Suppressor macrophage treated with lipopolysaccharide for 4 hours (primary cell): Measurements from ENCODE around the gene PCDHA1.
"Not testable (repeated sequence)": the region's sequence is repeated elsewhere in the genome, so short reads cannot be mapped to it uniquely, and the experiment has no call there.

ENCODE experiments used
- DNase-seq: peaks from one replicate; pipeline ENCODE4 v3.0.0-alpha.2; 2020

The PCDHA1 gene

DNA sequence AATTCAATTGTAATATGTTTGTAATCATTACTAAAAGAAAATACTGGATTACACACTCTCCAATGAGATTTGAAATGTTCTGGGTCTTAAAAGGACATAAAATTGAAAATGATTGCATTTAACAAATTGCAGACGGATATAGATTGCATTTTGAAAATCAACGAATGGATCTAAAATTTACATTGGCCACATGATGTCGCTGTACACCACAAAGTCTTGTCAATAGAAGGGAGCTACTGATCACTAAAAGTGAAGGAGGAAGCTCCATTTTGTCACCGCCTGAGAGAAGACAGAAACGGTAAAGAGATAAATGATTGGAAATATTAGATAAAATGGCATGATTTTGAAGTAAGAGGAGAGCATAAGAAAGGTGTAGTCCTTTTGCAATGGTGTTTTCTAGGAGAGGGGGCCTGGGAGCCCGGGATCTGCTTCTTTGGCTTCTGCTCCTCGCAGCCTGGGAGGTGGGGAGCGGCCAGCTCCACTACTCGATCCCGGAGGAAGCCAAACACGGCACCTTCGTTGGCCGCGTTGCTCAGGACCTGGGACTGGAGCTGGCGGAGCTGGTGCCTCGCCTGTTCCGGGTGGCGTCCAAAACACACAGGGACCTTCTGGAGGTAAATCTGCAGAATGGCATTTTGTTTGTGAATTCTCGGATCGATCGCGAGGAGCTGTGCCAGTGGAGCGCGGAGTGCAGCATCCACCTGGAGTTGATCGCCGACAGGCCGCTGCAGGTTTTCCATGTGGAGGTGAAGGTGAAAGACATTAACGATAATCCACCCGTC is at the start of gene PCDHA1:
TSS of gene PCDHA1 (plus strand) at position 236 of the 782 bp plus-strand sequence.
- no peak for DNase-seq

DNA sequence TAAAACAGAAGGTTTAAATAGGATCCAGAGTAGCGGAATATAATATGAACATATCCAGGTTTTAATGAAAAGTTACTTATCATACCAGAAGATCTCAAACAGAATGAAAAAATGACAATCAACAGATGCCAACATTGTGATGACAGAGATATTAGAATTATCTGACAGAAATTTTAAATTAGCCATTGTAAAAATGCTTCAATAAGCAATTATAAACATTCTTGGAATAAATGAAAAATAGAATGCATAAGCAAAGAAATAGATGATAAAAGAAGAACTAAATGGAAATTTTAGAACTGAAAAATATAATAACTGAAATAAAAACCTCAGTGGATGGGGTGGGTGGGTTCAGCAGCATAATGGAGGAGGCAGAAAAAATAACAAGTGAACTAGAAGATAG is 48.5 kb upstream of the PCDHA1 start:
- DNase-seq, result no peak

DNA sequence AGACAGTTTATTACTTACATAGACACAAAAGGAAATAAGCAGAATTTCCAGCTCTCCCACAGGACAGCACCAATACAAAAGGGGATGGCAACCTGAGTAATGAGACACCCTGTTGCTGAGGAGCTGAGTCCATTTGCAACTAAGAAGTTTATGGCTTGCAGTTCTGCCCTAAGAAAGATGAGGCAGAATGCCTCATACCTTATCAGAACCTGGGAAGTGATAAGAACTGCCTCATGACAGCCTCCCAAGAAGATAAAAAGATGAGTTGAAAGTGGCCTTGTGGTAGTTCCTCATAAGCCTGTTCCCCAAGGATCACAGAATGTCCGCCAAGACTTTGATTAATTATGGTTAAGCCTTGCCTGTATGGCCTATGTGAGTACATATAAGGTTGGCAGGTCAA is 44.0 kb upstream of the PCDHA1 start:
- no peak for DNase-seq

DNA sequence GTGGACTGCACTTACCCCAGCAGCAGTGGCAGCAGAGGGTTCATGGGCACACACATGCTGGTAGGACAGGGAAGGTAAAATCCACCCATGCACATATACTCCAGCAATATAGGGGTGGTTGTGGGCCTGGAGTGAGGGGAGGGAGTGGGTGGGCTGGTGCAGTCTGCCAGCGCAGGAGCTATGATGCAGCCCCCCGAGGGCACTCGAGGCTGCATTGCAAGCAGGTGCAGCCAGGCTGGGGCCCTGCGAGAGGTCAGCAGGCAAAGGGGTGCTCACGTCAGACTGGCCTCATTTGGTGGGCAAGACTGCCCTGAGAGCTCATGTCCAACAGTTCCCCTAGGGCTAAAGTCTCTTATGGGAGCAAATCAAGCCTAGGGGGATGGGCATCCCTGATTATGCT is 32.4 kb upstream of the PCDHA1 start:
- no peak for DNase-seq

DNA sequence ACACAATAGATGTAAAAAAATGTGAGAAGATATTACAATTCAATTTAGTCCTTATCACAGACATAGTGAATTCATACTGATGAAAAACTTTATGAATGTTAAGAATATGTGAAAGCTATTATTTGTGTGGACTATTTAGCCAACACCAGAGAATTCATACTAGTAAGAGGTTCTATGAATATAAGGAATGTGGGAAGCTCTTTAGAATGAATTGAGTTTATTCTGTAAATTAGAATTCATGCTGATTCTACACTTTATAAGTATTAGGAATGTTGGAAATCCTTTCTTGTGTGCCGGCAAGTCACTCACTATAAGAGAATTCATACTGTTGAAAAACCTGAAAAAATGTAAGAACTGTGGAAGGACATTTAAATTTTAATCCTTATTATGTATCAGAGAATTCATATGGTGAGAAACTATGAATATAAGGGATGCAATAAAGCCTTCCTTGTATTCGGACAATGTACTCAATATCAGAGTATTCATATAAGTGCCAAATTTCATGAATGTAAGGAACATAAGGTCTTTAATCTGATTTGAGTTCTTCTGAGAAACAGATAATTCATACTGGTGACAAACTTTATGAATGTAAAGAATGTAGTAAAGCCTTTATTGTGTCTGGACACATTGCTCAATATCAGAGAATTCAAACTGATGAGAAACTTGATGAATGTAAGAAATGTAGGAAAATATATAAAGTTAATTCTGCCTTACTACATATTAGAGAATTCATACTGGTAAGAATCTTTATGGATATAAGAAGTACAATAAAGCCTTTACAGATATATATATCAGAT is 21.6 kb upstream of the PCDHA1 start:
- no peak for DNase-seq

DNA sequence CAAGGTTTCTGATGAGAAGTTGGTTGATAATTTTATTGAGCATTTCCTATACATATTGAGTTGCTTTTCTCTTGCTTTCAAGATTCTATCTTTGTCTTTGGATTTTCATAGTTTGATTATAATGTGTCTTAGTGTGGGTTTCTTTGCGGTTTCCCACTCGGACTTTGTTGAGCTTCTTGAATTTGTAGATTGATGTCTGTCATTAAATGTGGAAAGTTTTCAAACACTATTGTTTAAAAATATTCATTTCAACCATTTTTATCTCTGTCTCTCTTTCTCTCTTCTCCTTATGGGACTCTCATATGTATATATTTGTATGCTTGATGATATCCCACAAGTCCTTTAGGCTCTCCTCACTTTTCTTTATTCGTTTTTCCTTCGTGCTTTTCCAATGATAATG is 18.5 kb upstream of the PCDHA1 start:
- DNase-seq, result no peak

DNA sequence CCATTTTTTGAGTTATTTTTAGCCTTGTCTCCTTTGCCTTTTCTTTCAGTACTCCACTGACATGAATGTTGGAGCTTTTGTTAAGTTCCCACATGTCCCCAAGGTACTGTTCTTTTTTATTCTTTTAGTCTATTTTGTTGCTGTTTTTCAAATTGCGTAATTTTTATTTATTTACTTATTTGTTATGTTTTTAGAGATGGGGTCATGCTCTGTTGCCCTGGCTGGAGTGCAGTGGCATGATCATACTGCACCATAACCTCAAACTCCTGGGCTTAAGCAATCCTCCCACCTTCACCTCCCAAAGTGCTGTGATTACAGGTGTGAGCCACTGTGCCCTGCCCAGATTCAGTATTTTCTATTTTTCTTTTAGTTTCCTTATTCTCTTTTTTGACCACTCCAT is 5.4 kb upstream of the PCDHA1 start:
- no peak for DNase-seq

DNA sequence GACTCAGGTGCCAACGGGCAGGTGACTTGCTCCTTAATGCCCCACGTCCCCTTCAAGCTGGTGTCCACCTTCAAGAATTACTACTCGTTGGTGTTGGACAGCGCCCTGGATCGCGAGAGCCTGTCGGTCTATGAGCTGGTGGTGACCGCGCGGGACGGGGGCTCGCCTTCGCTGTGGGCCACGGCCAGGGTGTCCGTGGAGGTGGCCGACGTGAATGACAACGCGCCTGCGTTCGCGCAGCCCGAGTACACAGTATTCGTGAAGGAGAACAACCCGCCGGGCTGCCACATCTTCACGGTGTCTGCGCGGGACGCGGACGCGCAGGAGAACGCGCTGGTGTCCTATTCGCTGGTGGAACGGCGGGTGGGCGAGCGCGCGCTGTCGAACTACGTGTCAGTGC is 1.5 kb downstream of the PCDHA1 start:
- DNase-seq, result not testable (repeated sequence)

DNA sequence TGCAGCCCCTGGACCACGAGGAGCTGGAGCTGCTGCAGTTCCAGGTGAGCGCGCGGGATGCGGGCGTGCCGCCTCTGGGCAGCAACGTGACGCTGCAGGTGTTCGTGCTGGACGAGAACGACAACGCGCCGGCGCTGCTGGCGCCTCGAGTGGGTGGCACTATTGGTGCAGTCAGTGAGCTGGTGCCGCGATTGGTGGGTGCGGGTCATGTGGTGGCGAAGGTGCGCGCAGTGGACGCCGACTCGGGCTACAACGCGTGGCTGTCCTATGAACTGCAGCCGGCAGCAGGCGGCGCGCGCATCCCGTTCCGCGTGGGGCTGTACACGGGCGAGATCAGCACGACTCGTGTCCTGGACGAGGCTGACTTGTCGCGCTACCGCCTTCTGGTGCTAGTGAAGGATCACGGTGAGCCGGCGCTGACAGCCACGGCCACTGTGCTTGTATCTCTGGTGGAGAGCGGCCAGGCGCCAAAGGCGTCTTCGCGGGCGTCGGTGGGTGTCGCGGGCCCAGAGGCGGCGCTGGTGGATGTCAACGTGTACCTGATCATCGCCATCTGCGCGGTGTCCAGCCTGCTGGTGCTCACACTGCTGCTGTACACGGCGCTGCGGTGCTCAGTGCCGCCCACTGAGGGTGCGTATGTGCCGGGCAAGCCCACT is 2.0 kb downstream of the PCDHA1 start:
- DNase-seq, result not testable (repeated sequence)

DNA sequence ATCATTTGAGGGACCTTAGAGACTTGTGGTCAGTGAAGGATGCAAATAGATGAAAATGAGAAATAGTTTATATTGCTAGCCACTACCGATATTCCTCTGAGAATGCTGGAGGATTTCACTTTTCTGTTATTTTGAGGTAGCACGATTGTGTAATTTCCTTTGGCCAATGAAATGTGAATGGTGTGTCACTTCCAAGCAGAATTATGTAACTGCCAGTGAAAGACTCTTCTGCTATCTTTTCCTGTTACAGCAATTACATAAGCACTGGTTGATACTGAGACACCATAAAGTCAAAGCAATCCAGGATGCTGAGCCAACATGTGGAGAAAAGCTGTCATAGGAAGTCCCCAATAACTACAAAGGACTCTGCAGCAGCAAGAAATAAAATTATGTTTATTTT is 5.1 kb downstream of the PCDHA1 start:
- DNase-seq, result no peak

DNA sequence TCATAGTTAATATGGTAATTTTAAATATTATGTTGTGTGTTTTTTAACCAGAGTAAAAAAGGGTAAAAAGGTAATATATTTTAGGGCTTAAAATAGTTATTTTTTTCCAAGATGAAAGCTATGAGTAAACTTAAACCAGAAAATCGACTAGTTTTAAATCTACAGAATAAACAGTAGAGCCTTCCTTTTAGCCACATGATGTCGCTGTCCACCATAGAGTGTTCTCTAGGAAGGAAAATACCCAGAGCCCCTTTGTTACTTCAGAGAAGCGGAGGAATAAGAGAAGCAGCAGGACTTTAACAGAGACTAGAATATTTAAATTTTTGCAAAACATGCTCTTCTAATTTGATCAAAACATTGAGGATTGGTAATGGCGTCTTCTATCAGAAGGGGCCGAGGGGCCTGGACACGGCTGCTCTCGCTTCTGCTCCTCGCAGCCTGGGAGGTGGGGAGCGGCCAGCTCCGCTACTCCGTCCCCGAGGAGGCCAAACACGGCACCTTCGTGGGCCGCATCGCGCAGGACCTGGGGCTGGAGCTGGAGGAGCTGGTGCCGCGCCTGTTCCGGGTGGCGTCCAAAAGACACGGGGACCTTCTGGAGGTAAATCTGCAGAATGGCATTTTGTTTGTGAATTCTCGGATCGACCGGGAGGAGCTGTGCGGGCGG is 8.8 kb downstream of the PCDHA1 start, which contains the start of gene PCDHA2:
TSS of gene PCDHA2 (plus strand) at position 258 of the 664 bp plus-strand sequence.
- no peak for DNase-seq

DNA sequence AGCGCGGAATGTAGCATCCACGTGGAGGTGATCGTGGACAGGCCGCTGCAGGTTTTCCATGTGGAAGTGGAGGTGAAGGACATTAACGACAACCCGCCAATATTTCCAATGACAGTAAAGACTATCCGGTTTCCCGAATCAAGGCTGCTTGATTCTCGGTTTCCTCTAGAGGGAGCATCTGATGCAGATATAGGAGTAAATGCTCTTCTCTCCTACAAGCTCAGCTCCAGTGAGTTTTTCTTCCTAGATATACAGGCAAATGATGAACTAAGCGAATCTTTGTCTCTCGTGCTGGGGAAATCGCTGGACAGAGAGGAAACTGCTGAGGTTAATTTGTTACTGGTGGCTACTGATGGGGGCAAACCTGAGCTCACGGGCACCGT is 9.3 kb downstream of the PCDHA1 start:
- no peak for DNase-seq

DNA sequence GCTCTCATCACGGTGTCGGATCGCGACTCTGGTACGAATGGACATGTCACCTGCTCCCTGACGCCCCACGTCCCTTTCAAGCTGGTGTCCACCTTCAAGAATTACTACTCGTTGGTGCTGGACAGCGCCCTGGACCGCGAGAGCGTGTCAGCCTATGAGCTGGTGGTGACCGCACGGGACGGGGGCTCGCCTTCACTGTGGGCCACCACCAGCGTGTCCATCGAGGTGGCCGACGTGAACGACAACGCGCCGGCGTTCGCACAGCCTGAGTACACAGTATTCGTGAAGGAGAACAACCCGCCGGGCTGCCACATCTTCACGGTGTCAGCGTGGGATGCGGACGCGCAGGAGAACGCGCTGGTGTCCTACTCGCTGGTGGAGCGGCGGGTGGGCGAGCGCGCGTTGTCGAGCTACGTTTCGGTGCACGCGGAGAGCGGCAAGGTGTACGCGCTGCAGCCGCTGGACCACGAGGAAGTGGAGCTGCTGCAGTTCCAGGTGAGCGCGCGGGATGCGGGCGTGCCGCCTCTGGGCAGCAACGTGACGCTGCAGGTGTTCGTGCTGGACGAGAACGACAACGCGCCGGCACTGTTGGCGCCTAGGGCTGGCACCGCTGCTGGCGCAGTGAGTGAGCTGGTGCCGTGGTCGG is 10.3 kb downstream of the PCDHA1 start:
- not testable (repeated sequence) for DNase-seq

DNA sequence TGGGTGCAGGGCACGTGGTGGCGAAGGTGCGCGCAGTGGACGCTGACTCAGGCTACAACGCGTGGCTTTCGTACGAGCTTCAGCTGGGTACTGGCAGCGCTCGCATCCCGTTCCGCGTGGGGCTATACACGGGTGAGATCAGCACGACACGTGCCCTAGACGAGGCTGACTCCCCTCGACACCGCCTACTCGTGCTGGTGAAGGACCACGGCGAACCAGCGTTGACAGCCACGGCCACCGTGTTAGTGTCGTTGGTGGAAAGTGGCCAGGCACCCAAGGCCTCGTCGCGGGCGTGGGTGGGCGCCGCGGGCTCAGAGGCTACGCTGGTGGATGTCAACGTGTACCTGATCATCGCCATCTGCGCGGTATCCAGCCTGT is 10.8 kb downstream of the PCDHA1 start:
- no peak for DNase-seq

DNA sequence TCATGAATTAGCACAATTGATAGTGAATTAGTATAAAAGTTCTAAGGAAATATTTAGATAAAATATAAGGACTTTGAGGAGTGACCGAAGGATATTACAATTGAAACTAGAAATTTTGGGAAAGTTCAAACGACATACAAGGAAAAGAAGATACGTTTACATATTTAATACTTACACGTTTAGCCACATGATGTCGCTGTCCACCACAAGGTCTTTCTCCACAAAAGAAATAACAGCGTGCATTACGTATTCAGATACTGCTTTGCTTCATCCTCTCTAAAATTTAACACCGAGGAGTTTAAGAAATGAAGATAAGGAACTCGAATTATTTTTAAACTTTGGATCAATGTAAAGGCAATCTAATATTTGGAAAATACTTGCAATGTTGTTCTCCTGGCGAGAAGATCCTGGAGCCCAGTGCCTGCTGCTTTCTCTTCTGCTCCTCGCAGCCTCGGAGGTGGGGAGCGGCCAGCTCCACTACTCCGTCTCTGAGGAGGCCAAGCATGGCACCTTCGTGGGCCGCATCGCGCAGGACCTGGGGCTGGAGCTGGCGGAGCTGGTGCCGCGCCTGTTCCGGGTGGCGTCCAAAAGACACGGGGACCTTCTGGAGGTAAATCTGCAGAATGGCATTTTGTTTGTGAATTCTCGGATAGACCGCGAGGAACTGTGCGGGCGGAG is 15.0 kb downstream of the PCDHA1 start, which contains the start of gene PCDHA3:
TSS of gene PCDHA3 (plus strand) at position 242 of the 678 bp plus-strand sequence.
- no peak for DNase-seq

DNA sequence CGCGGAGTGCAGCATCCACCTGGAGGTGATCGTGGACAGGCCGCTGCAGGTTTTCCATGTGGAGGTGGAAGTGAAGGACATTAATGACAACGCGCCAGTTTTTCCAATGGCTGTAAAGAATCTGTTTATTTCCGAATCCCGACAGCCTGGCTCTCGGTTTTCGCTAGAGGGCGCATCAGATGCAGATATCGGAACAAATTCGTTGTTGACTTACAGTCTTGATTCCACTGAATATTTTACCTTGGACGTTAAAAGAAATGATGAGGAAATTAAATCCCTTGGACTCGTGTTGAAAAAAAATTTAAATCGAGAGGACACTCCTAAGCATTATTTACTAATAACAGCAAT is 15.5 kb downstream of the PCDHA1 start:
- DNase-seq, result no peak

DNA sequence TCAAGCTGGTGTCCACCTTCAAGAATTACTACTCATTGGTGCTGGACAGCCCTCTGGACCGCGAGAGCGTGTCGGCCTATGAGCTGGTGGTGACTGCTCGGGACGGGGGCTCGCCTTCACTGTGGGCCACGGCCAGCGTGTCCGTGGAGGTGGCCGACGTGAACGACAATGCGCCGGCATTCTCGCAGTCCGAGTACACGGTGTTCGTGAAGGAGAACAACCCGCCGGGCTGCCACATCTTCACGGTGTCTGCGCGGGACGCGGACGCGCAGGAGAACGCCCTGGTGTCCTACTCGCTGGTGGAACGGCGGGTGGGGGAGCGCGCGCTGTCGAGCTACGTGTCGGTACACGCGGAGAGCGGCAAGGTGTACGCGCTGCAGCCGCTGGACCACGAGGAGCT is 16.4 kb downstream of the PCDHA1 start:
- DNase-seq, result not testable (repeated sequence)

DNA sequence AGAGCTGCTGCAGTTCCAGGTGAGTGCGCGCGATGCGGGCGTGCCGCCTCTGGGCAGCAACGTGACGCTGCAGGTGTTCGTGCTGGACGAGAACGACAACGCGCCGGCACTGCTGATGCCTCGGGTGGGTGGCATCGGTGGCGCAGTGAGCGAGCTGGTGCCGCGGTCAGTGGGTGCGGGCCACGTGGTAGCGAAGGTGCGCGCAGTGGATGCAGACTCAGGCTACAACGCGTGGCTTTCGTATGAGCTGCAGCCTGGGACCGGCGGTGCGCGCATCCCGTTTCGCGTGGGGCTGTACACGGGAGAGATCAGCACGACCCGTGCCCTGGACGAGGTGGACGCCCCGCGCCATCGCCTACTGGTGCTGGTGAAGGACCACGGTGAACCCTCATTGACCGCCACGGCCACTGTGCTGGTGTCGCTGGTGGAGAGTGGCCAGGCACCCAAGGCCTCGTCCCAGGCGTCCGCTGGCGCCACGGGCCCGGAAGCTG is 16.9 kb downstream of the PCDHA1 start:
- DNase-seq, result no peak

DNA sequence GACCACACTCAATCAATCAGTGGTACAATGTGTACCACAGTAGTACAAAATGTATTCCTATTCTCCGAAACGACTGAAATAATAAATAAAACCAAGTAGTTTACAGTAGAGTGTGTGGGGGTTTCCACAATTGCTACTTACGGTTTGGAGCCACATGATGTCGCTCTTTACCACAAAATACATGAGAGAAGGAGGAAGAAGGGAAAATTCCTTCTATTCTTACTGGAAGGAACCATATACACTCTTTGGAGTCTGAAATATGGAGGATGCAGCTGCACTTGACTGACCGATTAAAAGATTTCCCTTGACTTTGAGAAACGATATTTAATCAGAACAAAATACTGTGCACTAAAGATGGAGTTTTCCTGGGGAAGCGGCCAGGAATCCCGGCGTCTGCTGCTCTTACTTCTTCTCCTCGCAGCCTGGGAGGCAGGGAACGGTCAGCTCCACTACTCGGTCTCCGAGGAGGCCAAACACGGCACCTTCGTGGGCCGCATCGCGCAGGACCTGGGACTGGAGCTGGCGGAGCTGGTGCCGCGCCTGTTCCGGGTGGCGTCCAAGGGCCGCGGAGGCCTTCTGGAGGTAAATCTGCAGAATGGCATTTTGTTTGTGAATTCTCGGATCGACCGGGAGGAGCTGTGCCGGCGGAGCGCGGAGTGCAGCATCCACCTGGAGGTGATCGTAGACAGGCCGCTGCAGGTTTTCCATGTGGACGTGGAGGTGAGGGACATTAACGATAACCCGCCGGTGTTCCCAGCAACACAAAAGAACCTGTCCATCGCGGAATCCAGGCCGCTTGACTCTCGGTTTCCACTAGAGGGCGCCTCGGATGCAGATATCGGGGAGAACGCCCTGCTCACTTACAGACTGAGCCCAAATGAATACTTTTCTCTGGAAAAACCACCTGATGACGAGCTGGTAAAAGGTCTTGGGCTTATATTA is 21.2 kb downstream of the PCDHA1 start, which contains the start of gene PCDHA4:
TSS of gene PCDHA4 (plus strand) at position 235 of the 942 bp plus-strand sequence.
- peak; percentile 17 for DNase-seq

DNA sequence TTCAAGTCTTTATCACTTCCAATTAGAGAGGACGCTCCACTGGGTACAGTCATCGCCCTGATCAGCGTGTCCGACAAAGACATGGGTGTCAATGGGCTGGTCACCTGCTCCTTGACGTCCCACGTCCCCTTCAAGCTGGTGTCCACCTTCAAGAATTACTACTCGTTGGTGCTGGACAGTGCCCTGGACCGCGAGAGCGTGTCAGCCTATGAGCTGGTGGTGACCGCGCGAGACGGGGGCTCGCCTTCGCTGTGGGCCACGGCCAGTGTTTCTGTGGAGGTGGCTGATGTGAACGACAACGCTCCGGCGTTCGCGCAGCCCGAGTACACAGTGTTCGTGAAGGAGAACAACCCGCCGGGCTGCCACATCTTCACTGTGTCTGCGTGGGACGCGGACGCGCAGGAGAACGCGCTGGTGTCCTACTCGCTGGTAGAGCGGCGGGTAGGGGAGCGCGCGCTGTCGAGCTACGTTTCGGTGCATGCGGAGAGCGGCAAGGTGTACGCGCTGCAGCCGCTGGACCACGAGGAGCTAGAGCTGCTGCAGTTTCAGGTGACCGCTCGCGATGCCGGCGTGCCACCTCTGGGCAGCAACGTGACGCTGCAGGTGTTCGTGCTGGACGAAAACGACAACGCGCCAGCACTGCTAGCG is 22.4 kb downstream of the PCDHA1 start:
- not testable (repeated sequence) for DNase-seq
